Fibroblast of villous mesenchyme (primary cell): Measurements from ENCODE around the gene TTC34. TPM values are rescaled to one million over a fixed set of nuclear protein-coding genes. Genes with fewer than 3 reads are reported as not detected.

Source experiments
- DNase-seq: peaks from one replicate; pipeline ENCODE4 v3.0.0-alpha.2; 2010; ENCODE audit warnings: low read depth
- H3K4me3 ChIP-seq: 2 replicates; pipeline ENCODE4 v1.5.1; 2011; ENCODE audit warnings: low read depth, mild to moderate bottlenecking, low read length
- total RNA-seq: library from RNA; depleted of rRNA; stranded (reverse); fragments of >200 nt; gene quantifications from 2 replicates; pipeline ENCODE4 v1.2.3, GENCODE V29; 2012
- TF ChIP-seq, protein P1 (sequence below): IDR thresholded peaks from 2 replicates; pipeline ENCODE4 v1.5.1; 2012; ENCODE audit warnings: low read depth, mild to moderate bottlenecking, low read length; ENCODE audit not compliant: insufficient read depth

Gene TTC34
- total RNA-seq, 1 donor = 0.43 TPM

DNA sequence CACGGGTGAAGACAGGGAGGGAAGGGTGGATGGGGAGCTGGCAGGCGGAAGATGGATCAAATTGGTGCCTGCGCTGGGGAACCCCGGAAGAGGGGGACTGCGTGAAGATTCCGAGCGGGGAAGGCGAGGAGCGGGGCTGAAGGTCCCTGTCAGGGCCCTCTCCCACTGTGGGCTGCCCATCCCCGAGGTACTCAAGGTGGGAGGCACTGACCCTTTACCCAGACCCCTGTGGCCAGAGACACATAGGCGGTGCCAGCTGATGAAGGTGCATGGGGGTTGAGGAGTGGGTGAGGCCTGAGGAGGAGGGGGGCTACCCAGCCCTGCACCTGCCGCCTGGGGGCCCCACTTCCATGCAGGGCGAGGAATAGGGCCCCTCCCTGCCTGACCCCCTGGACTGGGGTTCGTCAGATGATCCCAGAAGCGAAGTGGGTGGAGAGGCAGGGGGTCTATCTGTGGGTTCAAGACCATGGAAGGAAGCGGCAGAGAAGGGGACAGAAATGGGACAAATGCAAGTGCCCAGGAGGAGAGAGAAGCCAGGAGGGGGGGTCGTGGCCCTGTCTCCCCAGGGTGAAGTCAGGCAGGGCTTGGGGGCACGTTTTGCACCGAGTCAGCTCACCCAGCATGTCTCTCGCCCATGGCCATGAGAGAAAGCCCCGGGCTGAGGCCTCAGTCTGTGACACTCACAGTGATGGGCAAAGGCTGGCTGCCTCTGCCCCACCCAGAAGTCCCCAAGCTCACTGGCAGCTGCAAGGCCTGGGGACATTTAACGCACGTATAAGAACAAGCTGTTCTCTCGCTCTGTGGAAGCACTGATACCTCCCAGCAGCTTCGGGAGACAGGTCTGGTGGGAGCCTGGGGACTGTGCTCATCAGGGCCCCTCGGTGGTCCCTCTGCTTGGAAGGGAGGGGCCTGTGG is 161.6 kb downstream of the TTC34 start:
- no peak overlapping the region for H3K4me3 ChIP-seq
- TF ChIP-seq, protein P1, sequence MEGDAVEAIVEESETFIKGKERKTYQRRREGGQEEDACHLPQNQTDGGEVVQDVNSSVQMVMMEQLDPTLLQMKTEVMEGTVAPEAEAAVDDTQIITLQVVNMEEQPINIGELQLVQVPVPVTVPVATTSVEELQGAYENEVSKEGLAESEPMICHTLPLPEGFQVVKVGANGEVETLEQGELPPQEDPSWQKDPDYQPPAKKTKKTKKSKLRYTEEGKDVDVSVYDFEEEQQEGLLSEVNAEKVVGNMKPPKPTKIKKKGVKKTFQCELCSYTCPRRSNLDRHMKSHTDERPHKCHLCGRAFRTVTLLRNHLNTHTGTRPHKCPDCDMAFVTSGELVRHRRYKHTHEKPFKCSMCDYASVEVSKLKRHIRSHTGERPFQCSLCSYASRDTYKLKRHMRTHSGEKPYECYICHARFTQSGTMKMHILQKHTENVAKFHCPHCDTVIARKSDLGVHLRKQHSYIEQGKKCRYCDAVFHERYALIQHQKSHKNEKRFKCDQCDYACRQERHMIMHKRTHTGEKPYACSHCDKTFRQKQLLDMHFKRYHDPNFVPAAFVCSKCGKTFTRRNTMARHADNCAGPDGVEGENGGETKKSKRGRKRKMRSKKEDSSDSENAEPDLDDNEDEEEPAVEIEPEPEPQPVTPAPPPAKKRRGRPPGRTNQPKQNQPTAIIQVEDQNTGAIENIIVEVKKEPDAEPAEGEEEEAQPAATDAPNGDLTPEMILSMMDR = no peak
- no peak for DNase-seq

DNA sequence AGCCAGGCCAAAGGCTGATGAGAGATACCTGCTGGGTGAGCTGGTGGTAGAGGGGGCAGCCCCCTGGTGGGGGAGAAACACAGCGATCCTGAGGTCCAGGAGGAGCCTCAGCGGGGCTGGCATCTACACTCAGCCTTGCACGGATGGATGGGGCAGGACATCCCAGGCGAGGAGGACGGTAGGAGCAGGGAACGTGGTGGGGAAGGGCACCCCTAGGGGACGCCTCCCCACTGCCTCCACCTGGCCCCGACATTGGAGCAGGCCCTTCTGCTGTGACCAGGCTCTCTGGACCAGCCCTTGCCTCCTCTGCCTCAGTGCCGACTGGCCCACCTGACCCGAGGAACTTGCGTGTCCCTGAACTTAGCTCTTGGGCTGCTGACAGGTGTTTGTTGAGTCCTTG is 162.3 kb downstream of the TTC34 start:
- TF ChIP-seq, protein P1 = no peak
- DNase-seq = no peak
- H3K4me3 ChIP-seq = no peak overlapping the region

DNA sequence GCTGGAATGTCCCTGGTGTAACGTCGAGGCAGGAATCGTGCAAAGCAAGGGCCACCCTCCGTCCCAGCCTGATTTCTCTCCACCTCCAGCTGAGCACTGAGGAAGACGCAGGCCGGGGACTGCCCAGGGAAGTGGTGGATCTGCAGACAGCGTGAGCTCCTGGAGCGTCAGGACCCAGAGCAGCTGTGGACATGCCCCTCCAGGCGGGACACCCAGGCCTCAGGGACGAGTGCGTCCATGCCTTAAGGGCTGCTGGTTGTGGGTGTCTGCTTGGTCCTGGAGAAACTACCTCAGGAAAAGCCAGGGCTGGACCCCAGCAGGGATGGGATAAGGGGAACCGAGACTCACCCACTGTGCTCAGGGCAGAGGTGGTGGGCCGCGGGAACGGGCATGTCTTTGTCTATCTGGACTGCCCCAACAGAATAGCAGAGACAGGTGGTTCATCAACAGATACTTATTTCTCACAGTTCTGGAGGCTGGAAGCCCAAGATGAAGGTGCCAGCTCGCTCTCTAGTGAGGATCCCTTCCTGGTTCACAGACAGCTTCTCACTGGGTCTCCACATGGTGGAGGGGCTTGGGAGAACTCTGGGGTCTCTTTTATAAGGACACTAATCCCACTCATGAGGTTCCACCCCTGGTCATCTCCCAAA is 162.9 kb downstream of the TTC34 start:
- H3K4me3 ChIP-seq = no peak overlapping the region
- DNase-seq = no peak
- TF ChIP-seq, protein P1 = no peak

DNA sequence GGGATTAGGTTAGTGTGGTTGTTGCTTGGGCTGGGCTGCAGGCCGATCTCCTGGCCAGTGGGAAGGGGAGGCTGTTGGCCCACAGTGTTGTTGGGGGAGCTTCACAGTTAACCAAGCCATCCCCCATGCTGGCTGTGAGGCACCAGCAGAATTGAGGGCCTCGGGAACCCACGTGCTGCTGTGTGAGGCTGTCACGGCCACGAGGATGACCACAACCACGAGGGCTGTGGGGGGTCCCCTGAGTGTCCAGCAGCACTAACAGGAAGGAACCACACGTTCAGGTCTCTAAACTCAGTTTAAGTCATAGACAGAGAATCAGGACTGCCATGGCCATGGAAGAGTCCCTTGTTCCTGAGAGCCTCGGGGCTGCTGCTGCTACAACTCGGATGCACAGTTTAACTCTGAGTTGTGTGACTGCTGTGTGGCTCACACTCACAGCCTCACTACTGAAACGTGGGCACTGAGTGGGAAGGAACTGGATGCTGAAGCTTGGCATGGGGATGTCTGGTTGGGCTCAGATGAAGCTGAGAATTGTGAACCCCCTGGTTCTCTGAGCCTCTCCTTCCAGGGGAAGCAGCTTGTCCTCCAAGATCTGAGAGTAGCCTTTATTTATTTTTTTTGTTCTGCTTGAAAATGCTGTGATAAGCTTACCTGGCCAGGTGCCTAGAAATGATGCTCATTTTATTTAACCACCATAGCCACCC is 163.9 kb downstream of the TTC34 start:
- TF ChIP-seq, protein P1 = no peak
- DNase-seq = no peak
- no peak overlapping the region for H3K4me3 ChIP-seq

DNA sequence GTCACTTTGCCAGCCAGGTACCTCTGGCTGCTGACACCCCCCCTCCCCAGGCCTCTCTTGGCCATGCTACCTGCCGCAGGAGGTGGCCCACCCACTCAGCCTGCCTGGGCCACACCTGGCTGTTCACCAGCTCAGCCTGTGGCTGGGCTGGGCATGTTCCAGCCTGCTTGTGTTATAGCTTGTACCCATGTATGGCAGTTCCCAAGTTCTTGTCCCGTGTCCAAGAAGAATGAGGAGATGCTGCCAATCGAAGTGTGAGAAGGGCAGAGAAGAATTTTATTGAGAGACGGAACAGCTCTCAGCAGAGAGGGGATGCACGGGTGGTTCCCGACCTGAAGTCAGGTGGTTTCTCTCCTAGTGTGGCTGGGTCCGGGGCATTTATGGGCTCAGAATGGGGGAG is 164.8 kb downstream of the TTC34 start:
- DNase-seq = no peak
- no peak overlapping the region for H3K4me3 ChIP-seq
- TF ChIP-seq, protein P1 = no peak

DNA sequence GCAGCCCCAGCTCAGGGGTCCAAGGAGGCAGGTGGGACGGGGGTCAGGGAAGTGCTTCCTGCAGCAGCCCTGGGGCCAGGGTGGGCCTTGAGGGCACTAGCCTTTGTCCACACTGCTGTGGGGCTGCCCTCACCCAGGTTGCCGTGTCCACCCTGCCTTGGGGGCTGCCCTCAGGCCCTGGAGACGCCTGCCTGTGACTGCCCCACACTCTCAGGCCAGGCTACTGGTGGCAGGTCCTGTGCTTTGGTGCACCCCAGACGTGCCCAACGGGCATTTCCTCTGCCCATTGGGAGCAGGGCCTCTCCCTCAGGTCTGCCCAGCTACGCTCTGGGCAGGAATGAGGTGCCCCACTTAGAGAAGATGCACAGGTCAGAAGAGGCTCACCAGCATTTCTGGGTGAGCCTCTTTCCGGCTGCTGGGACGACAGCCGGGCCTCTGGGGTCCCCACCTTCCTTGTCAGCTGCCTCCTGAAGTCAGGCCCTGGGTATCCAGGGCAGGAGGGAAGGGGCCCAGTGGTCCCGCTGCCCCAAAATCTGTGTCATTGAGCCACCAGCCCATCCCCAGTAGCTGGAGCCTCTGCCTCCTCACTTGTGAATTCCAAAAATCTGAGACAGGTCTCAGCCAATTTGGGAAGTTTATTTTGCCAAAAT is 166.0 kb downstream of the TTC34 start:
- TF ChIP-seq, protein P1 = no peak
- DNase-seq = no peak

More for the DNA sequence above, 166.0 kb downstream of the TTC34 start:
- H3K4me3 ChIP-seq = no peak overlapping the region
